ENCODE results near the gene ADCY7. TPM values are rescaled to one million over a fixed set of nuclear protein-coding genes. Genes with fewer than 3 reads are reported as not detected.

The ADCY7 gene
- total and polyA plus RNA-seq, 5 experiments from 2014 or later, result 60.1 to 135 (median 72.8) TPM

DNA sequence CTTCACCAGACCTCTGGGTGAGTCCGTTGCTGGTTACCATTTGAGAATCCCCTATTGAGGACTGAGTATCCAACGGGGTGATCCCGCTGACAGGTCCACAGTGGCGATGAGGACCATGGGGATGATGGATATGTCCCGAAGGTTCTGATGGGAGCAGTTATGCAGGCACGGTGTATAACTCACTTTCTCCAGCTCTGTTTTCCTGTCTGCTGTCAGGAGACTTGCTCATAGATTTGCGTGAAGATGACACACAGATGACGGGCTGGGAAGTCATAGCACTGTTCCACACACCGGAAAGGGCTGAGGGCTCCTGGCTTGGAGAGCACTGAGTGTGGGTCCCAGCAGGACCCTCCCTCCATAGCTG lies 22.2 kb upstream of the ADCY7 start:
- H3K27ac Mint-ChIP-seq, result no peak overlapping the region
- H3K27me3 Mint-ChIP-seq, result peaks cover 0 to 3% (median 0%) of the 10 kb centered on the region in 5 donors

DNA sequence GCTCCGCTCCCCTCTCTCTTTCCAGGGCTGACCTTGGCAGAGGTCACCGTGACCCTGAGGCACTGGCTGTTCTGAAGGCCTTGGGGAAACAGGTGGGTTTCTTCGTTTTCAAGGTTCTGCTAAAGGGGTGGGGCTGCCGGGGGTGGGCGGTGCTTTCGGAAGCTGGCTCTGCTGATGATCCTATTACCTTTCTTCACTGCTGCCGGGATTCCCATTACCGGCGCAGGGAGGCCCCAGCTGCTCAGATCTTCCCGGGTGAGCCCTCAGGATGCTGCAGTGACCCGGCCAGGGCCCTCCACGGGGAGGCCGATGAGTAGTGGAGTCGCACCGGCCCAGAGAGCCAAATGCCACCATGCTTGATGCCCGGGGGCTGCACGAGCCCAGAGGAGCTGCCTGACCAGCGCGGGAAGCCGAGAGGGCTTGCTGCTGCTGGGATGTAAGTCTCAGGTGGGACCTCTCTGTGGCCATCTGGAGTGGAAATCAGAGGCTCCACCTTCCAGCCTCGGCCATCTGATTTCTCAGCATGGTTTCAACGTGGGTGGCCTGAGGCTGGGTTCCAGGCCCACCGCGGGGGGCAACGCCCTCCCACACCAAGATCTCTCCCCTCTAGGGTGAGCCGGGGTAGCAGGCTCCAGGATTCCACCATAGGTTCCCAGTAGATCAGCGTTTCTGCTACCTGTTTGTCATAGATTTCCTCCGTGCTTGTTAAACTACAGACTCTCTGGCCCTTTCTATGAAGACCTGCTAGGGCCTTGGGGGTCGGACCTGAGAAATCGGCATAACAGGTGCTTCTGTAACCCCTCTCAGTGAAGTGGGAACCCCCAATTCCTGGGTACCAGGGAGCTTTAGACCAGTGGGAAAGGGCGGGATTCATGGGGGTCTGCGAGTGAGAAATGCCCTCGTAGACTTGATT lies 21.6 kb upstream of the ADCY7 start:
- H3K9me3 Mint-ChIP-seq, result no peaks in the 10 kb centered on the region

More for the DNA sequence above, 22.2 kb upstream of the ADCY7 start:
- POLR2A ChIA-PET, result no interaction called here
- H3K36me3 Mint-ChIP-seq, result no peaks in the 10 kb centered on the region
- H3K9me3 Mint-ChIP-seq, result no peaks in the 10 kb centered on the region
- ATAC-seq (no peak), DNase-seq (no peak)
- no peak overlapping the region for H3K4me3 Mint-ChIP-seq
- peaks cover 6 to 25% (median 15%) of the 10 kb centered on the region in 4 donors for H3K4me1 Mint-ChIP-seq

DNA sequence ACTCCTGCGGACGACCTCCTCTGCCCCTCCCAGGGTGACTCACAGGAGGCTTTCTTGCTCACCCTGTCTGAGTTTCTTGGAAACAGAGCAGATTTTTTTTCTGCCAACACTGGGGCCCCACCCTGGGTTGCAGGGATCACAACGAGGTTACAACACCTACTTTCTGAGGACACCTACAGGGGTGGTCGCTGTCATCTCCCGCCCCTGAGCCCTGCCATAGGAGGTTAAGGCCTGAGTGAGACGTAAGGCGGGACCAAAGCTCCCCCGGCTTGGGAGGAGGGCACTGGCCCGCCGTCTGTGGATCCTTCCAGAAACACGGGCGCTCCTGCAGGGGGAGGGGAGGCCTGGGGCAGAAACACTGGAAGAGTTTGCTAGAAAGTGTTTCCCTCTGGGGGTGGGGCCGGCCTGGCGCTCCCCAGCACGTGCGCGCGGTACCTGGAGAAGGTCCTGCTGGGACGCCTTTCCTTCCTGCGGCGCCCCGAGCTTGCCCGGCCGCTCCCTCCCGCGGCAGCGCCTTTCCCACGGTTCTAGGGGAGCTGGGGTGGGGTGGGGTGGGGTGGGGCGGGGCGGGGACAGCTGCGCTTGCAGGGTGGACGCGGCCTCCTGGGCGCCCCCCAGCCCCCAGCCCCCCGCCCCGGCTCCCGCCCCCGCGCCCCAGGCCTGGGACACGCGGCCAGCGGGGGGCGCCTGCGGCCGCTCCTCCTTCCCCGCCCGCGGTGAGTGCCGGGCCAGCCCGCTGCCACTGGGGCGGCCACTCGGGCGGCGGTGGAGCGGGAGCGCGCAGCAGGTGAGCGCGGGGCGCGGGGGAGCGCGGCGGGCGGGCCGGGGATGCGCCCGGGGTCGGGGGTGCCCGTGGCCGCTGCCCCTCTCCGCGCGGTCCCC lies 20.7 kb upstream of the ADCY7 start:
- H3K27me3 Mint-ChIP-seq, result peaks cover 0 to 3% (median 0%) of the 10 kb centered on the region in 5 donors
- H3K4me3 Mint-ChIP-seq, result peak overlapping the region; percentile 63 to 86 (median 78)
- POLR2A ChIA-PET, result interaction anchor here (0.7 to 1.7 kb wide), 4 partner anchors 15 to 109 kb away, joined by 3 to 10 read pairs (median 4); no protein-coding TSS in a partner anchor
- peak overlapping the region in 4 of 10 donors; percentile 28 to 82 (median 61) for H3K27ac Mint-ChIP-seq
- H3K4me1 Mint-ChIP-seq, result peaks cover 6 to 25% (median 15%) of the 10 kb centered on the region in 4 donors
- DNase-seq, result peak in 6 of 10 donors; percentile 25 to 49 (median 34)
- peak; percentile 72 to 87 for ATAC-seq
- H3K9me3 Mint-ChIP-seq, result no peaks in the 10 kb centered on the region
- H3K36me3 Mint-ChIP-seq, result no peaks in the 10 kb centered on the region

More for the DNA sequence above, 21.6 kb upstream of the ADCY7 start:
- Mint-ChIP-seq H3K27ac (peak overlapping the region in 3 of 10 donors; percentile 56 to 82 (median 66)), H3K4me3 (peak overlapping the region; percentile 63 to 86 (median 78)), H3K36me3 (no peaks in the 10 kb centered on the region), H3K4me1 (peaks cover 6 to 25% (median 15%) of the 10 kb centered on the region in 4 donors), H3K27me3 (peaks cover 0 to 3% (median 0%) of the 10 kb centered on the region in 5 donors)
- ATAC-seq (no peak), DNase-seq (no peak)
- POLR2A ChIA-PET, result interaction anchor here (0.7 to 1.7 kb wide), 4 partner anchors 16 to 110 kb away, joined by 3 to 10 read pairs (median 4); no protein-coding TSS in a partner anchor

DNA sequence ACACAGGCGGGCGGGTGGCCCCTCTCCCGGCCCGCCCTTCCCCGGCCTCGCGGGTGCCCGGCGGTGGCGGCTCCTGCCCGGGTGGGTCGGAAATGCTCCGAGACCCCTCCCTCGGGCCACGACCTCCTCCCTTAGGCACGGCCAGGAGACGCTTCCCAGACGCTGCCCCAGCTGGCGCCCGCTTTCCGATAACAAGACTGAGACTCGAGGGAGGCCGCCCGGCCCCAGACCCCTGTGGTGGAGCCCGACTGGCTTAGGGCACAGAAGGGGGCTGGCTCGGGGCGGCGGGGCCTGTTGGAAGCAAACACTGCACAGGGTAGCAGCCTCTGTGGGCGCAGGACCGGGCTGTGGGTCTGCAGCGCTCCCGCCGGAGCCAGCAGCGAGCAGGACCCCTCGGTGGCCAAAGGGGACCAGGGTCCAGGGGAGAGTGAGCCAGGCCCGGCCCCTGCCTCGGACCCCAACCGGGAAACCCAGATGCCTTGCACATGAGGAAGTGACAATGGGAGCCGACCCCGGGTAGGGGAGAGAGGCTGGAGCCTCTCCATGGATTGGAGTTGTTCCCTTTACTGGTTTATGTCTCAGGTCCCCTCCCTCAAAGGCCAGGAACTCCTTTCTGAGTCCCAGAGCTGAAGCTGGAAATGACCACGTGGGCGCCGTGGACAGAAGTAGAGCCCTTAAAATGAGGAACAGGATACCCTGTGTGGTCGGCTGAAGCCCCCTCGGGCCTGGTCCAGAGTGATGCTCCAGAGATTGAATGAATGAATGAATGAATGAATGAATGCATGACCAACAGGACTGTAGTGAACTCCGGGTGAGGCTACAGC lies 19.8 kb upstream of the ADCY7 start:
- DNase-seq (no peak), ATAC-seq (peak; percentile 46 to 48)
- no peaks in the 10 kb centered on the region for H3K9me3 Mint-ChIP-seq
- peak overlapping the region in 2 of 10 donors; percentile 26 to 66 for H3K27ac Mint-ChIP-seq
- no peaks in the 10 kb centered on the region for H3K36me3 Mint-ChIP-seq
- POLR2A ChIA-PET, result interaction anchor here (1.3 to 1.7 kb wide), 2 partner anchors 27 to 108 kb away, joined by 4 to 10 read pairs; no protein-coding TSS in a partner anchor
- H3K27me3 Mint-ChIP-seq, result peaks cover 0 to 3% (median 0%) of the 10 kb centered on the region in 5 donors
- peaks cover 6 to 25% (median 16%) of the 10 kb centered on the region in 4 donors for H3K4me1 Mint-ChIP-seq
- H3K4me3 Mint-ChIP-seq, result peak overlapping the region; percentile 59 to 87 (median 74)

DNA sequence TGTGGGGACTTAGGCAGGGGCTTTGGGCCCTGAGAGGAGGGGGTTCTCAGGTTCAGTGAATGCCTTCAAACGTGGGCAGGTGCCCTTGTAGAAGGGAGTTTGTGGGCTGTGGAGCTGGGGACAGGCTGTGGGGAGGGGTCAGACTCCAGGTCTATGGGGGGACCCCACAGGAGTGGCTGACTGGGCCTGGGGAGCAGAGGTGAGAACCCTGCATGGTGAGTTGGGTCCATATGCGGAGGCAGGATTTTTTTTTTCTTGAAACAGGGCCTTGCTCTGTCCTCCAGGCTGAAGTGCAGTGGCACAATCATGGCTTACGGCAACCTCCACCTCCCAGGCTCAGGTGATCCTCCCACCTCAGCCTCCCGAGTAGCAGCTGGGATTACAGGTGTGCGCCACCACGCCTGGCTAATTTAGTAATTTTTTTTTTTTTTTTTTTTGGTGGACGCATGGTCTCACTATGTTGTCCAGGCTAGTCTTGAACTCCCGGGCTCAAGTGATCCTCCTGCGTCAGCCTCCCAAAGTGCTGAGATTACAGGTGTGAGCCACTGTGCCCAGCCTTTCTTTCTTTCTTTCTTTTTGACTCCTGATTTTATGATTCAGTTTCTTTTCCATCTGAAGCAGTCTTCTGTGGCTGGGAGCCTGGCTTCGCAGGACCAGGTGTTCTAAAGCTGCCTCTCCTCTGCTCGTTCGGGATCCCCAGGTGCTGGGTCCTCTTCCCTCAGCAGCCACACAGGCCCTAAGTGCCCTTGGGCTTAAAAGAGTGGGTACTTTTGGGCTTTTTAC lies 19.0 kb upstream of the ADCY7 start:
- no peak for DNase-seq
- Mint-ChIP-seq H3K4me1 (peaks cover 6 to 25% (median 16%) of the 10 kb centered on the region in 4 donors), H3K36me3 (no peaks in the 10 kb centered on the region), H3K9me3 (no peaks in the 10 kb centered on the region), H3K27ac (peak overlapping the region in 3 of 10 donors; percentile 26 to 56 (median 29)), H3K4me3 (peak overlapping the region; percentile 30 to 85 (median 74)), H3K27me3 (peaks cover 0 to 3% (median 0%) of the 10 kb centered on the region in 5 donors)
- no peak for ATAC-seq
- POLR2A ChIA-PET, result no interaction called here

DNA sequence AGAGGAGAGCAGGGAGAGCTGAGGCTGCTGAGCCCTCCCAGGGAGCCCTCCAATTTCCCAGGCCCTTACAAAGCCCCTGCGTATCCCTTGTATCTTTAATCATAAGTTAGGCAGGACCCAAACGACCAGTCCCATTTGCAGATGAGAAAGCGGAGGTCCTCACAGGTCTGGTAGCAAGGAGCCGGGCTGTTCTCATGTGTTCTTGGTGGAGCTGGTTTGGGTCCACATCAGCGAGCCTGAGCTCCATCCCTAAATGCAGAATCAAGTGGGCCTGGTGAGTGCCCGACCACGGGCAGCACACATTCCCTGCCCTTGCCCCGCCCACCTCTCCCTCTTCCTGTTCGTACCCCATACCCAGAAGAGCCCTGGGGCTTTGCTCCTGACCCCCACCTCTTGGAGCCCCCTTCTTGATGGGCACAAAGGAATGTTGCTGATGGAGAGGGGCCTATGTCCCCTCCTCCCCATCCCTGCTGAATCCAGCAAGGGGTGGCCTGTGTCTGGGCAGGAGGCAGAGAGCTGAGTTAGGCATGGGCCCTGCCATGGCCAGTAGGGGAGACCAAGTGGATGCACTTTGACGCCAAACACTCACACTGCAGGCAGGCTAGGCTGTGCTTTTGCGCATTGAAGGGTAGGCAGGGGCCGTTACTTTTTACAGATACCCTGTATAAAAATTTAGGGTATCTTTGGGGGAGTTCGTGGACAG lies 18.3 kb upstream of the ADCY7 start:
- POLR2A ChIA-PET, result no interaction called here
- no peaks in the 10 kb centered on the region for H3K9me3 Mint-ChIP-seq
- H3K4me3 Mint-ChIP-seq, result peak overlapping the region in 9 of 10 donors; percentile 33 to 79 (median 68)
- peaks cover 0 to 3% (median 0%) of the 10 kb centered on the region in 5 donors for H3K27me3 Mint-ChIP-seq
- ATAC-seq (no peak), DNase-seq (no peak)
- peak overlapping the region in 4 of 10 donors; percentile 18 to 69 (median 36) for H3K27ac Mint-ChIP-seq
- H3K36me3 Mint-ChIP-seq, result no peaks in the 10 kb centered on the region
- peaks cover 6 to 25% (median 17%) of the 10 kb centered on the region in 4 donors for H3K4me1 Mint-ChIP-seq

DNA sequence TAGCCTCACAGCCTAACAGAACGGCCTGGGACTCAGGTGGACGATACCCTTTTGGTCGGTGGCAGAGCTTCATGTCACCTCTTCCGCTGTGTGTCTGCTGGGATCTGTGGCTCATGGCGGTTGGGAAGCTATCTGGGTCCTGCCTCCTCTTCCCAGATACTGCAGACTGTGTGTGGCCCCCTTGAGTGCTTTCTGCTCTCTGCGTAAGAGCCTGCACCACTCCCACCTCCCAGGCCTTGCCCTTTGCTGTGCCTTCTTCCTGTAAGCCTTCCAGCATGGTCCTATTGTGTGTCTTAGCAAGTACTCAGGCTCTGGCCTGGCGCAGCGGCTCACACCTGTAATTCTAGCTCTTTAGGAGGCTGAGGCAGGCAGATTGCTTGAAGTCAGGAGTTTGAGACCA lies 17.5 kb upstream of the ADCY7 start:
- peaks cover 6 to 26% (median 18%) of the 10 kb centered on the region in 4 donors for H3K4me1 Mint-ChIP-seq
- DNase-seq (no peak), ATAC-seq (no peak)
- H3K27me3 Mint-ChIP-seq, result no peaks in the 10 kb centered on the region
- H3K36me3 Mint-ChIP-seq, result no peaks in the 10 kb centered on the region
- POLR2A ChIA-PET, result no interaction called here
- peak overlapping the region in 3 of 10 donors; percentile 4 to 91 (median 52) for H3K27ac Mint-ChIP-seq
- peak overlapping the region in 4 of 10 donors; percentile 22 to 79 (median 47) for H3K4me3 Mint-ChIP-seq
- no peaks in the 10 kb centered on the region for H3K9me3 Mint-ChIP-seq

DNA sequence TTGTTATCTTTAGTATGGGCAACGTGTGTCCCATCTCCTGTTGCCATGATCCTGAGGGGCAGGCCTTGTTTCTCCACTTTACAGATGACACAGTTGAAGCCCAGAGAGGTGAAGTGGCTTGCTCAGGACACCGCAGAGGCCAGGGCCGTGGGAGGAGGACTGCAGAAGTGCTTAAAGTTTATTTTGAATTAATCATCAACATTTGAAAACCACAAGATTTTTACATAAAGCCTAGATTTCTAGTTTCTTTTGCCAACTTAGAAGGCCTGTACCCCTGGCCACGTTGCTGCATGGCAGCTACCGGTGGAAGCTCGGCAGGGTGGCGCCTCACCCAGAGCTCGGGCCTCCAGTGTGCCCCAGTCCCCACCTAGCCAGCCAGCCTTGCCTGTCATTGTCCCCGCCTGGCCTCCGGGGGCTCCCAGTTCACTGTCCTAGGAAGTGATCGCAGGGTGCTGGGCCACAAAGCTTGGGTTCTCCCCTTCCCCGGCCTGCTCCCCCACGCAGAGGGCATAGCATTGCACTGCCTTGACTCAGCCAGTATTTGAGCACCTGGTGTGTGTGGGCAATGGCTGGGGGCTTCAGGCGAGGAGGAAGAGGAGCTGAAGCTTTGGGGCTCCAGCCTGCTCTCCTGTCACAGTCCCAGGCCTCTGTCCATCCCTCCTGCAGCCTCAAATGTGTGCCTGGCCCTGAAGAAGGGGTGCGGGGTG lies 14.8 kb upstream of the ADCY7 start:
- no peak for DNase-seq
- POLR2A ChIA-PET, result interaction anchor here (1.1 kb wide), 1 partner anchor 22 kb away, joined by 3 read pairs; no protein-coding TSS in a partner anchor
- Mint-ChIP-seq H3K9me3 (no peaks in the 10 kb centered on the region), H3K36me3 (peaks cover 0 to 2% (median 0%) of the 10 kb centered on the region in 3 donors), H3K4me3 (no peak overlapping the region), H3K4me1 (peaks cover 4 to 20% (median 12%) of the 10 kb centered on the region in 4 donors), H3K27me3 (peaks cover 0 to 2% (median 0%) of the 10 kb centered on the region in 5 donors), H3K27ac (no peak overlapping the region)
- no peak for ATAC-seq

DNA sequence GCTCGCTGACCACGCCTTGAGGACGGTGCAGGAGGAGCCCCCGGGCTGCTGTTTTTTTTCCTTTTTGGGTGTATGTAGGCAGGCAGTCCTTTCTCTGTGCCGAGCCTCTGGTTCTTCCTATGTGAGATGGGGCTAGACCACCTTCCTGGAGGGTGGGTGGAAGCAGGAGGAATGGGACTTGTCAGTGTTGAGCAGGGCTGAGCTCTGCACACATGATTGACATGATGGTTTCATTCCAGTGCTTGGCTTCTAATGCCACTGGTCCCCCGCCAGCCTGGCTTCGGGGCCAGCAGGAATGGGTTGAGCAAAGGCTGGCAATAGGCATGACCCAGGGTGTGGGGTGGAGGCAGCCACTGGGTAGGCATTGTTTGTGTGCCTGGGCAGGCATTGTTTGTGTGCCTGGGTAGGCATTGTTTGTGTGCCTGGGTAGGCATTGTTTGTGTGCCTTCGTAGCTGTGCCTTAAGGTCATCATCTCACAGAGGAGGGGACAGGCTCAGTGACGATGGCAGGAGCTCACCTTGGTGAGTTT lies 14.2 kb upstream of the ADCY7 start:
- DNase-seq, result no peak
- H3K9me3 Mint-ChIP-seq, result no peaks in the 10 kb centered on the region
- no peak overlapping the region for H3K4me3 Mint-ChIP-seq
- no peak for ATAC-seq
- peaks cover 0 to 2% (median 0%) of the 10 kb centered on the region in 3 donors for H3K36me3 Mint-ChIP-seq
- POLR2A ChIA-PET, result interaction anchor here (1.1 kb wide), 1 partner anchor 21 kb away, joined by 3 read pairs; no protein-coding TSS in a partner anchor
- peaks cover 0 to 2% (median 0%) of the 10 kb centered on the region in 5 donors for H3K27me3 Mint-ChIP-seq
- H3K4me1 Mint-ChIP-seq, result peaks cover 0 to 14% (median 7%) of the 10 kb centered on the region in 4 donors
- H3K27ac Mint-ChIP-seq, result peak overlapping the region in 2 of 10 donors; percentile 8 to 47

Measured in naive thymus-derived CD8-positive, alpha-beta T cell (primary cell).